ENCODE data around the gene H2AZ1.
"Not testable (repeated sequence)": the region's sequence is repeated elsewhere in the genome, so short reads cannot be mapped to it uniquely, and the experiment has no call there.

The H2AZ1 gene

GRCh38 chr4:99949999-99950912 is at the start of gene H2AZ1:
TSS of gene H2AZ1 (minus strand) at chr4:99950275. CDS start at chr4:99950170, 105 bp downstream.
- peak; percentile 97 for DNase-seq (ENCODE audit: low spot score)

DNA sequence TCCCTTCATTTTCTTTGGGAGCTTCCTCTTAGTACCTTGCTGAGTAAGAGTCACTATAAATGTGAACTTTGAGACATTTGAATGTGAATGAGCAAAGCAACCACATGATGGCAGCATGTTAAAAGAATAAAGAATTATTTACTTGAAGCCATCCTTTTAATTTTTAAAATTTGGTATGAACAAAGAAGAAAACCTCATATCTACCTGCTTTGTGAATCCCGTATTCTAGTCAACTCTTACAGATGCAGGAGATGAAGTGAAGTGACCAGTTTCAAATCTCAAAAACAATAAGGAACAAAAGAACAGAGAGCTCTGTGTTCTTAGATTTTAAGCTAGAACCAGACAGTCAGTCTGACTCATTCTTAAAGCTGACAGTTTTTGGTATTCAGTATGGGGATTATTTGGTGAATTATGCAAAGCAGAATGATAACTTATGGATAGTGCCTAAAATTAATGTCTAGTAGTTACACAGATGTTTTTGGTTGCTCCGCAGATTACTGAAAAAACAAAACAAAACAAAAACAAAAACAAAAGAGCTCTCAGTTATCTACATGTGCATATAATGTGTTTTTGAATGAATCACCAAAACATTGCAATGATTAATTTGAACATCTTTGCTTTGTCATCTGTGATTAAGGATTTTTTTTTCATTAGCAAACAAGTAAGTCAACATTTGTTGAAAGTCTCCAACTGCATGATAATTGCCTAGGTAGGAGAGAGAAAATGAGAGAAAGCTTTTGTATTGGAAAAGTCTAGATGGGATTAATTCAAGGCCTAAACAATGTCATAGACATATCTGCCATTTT is 48.2 kb upstream of the H2AZ1 start:
- peak; percentile 36 for DNase-seq (ENCODE audit: low spot score)

DNA sequence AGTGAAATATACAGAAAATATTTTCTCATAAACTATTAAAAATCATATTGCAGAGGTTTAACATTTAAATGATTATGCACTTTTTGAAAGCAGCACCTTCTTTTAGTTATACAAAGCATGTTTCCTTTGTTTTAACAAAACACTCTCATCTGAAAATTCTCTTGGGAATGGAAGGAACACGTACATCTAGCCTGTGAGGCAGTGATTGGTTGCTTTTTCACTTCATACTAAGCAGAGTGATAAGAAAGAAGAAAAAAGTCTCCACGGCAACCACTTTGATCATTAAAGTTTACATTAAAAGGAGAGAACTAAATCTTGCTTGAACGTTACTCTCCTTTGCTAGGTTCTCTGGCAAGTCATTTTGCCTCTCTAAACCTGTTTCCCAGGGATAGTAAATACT is 41.7 kb upstream of the H2AZ1 start:
- no peak for DNase-seq (ENCODE audit: low spot score)

GRCh38 chr4:99987681-99988080 is 37.6 kb upstream of the H2AZ1 start:
- DNase-seq (ENCODE audit: low spot score): no peak

GRCh38 chr4:99986792-99987191 is 36.7 kb upstream of the H2AZ1 start:
- no peak for DNase-seq (ENCODE audit: low spot score)

DNA sequence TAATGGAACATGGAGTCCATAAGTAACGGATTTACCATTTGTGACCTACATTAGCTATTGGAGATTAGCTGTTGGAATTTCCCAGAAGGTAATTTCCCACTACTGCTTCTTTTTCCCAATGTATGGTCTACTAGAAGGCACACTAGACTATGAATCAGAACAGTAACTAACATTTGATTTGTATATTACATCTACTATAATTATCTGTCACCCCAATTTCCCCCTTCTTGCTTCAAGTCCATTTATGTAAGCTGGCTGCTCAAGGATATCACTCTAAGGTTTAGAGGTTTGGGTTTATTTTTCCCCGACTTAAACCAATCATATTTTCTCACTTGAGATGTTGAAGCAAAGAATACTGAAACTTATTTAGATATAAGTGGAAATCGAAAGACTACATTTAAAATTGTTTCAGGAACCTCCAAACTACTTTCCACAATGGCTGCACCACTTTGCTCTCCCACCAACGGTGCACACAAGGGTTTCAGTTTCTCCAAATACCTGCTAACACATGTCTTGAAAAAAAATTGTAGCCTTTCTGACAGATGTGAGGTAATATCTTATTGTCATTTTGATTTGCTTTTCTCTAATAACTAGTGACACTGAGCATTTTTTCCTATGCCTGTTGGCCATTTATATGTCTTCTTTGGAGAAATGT is 33.3 kb upstream of the H2AZ1 start:
- DNase-seq (ENCODE audit: low spot score): no peak

DNA sequence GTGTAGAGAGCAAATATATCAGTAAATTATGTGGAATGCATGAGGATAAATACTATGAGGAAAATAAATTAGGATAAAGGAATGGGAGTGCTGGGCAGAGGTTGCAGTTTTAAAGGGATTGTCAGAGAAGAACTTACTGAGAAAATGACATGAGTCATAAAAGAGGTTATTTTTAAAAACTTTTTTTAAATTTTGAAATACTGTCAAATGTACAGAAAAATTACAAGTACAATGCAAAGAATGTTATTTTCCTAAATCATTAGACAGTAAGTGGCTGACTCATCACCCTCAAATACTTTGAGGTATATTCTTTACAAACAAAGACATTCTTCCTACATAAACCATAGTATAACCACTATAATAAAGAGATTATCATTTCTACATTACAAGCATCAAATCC is 29.8 kb upstream of the H2AZ1 start:
- DNase-seq (ENCODE audit: low spot score): no peak

- DNase-seq (ENCODE audit: low spot score): no peak
These were observed 21.5 kb upstream of the H2AZ1 start for GRCh38 chr4:99971453-99972111.

DNA sequence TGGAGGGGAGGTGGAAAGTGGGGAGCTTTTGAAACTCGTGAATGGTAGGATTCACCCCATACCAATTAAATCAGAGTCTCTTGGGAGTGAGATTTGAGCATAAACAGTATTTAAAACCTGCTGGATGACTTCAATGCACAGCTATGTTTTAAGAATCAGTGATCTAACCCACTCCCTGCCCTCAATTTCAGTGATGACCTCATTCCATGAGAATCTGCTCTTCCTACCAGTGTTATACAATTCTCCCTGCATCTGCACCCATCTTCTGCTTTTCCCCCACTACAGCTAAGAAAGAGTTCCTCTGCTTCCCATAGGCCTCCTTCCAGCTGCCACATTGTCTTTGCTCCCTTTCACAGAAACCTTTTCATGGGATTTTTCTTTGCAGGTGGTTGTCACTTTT is 18.3 kb upstream of the H2AZ1 start:
- no peak for DNase-seq (ENCODE audit: low spot score)

DNA sequence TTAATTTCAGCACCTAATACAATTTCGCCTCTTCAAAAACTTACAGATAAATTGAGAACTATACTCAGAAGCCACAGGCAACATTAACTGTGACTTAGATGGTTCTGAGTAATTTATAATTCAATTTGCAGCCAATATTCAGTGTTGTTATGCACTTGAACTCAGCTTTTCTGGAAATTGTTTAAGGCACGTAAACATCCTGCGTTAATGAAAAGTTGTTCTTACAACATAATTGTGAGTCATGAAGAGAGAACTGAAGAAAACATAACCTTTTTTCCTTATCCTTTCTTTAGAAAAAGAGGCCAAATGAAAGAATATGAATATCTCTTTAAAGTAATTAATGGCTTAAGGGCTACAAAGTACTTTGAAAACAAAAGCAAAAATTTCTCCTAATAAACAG is 16.6 kb upstream of the H2AZ1 start:
- no peak for DNase-seq (ENCODE audit: low spot score)

GRCh38 chr4:99965674-99966350 is 15.7 kb upstream of the H2AZ1 start:
- no peak for DNase-seq (ENCODE audit: low spot score)

DNA sequence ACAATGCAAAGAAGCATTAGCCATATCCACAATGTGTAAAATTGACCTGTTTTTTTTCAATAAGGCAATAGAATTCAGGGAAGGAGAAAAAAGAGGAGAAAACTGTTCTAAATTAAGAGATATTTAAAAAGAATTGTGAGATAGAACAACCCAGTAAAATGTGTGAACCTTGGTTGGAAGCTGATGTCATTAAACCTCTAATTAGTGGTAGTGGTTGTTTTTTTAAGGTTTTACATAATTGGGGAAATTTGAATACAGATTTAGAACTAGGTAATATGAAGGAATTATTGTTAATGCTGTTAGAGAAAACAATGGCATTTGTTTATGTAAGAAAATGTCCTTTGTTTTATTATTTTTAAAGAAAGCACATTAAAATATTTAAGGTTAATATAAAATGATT is 15.1 kb upstream of the H2AZ1 start:
- no peak for DNase-seq (ENCODE audit: low spot score)

- no peak for DNase-seq (ENCODE audit: low spot score)
These were observed 11.6 kb upstream of the H2AZ1 start for GRCh38 chr4:99961711-99962110.

DNA sequence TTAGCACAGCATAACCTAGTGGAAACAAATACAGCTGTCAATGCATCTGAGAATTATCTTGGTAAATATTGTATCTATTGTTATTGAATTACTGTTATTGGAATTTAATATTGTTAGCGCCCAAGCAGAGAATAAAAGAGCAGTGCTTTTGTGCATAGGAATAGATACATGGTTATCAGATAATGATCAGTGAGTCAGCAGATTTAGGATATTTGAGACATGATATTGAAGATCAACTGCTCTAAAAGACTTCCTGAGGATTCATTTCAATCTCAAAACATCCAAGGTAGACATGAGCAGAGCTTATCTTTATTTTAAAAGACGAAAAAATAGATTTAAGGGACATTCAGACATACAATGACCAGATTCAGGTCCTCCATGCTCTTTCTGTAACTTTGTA is 10.6 kb upstream of the H2AZ1 start:
- no peak for DNase-seq (ENCODE audit: low spot score)

DNA sequence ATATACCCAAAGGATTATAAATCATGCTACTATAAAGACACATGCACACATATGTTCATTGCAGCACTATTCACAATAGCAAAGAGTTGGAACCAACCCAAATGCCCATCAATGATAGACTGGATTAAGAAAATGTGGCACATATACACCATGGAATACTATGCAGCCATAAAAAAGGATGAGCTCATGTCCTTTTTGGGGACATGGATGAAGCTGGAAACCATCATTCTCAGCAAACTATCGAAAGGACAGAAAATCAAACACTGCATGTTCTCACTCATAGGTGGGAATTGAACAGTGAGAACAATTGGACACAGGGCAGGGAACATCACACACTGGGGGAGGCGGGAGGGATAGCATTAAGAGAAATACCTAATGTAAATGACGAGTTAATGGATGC is 8.1 kb upstream of the H2AZ1 start:
- DNase-seq (ENCODE audit: low spot score): not testable (repeated sequence)

- DNase-seq (ENCODE audit: low spot score): no peak
These were observed 809 bp upstream of the H2AZ1 start for GRCh38 chr4:99950913-99951254.

- DNase-seq (ENCODE audit: low spot score): peak; percentile 82
These were observed 759 bp downstream of the H2AZ1 start for GRCh38 chr4:99949034-99949998.

DNA sequence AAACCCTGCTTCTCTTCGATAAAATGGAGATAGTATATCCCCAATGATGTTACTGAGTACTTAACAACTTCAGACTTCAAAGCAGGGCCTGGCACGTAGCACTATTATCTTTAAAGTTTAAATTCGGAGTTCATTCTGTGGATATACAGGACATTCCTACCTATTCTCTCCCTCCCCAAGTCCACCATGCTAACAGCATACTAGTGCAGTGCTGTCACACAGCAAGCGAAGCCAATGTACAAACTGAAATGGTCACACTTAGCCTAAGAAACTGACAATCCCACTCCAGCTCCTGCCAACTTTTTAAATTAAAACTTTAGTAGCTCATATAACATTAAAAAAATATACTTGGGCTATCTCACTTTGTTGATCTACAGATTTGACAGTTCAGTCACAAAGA is 2.5 kb downstream of the H2AZ1 start:
- no peak for DNase-seq (ENCODE audit: low spot score)

- DNase-seq (ENCODE audit: low spot score): no peak
These were observed 2.9 kb downstream of the H2AZ1 start for GRCh38 chr4:99947190-99947578.

All from kidney capillary endothelial cell (primary cell).